ENCODE results near the gene PRLR.
"Not testable (repeated sequence)": the region's sequence is repeated elsewhere in the genome, so short reads cannot be mapped to it uniquely, and the experiment has no call there.

PRLR gene

GRCh38 chr5:35122819-35123218, 107.5 kb downstream of the PRLR start:
- no peak for DNase-seq

- no peak for DNase-seq
Measured at GRCh38 chr5:35120715-35121114, 109.6 kb downstream of the PRLR start.

- no peak for DNase-seq
Measured at GRCh38 chr5:35117967-35118366, 112.3 kb downstream of the PRLR start.

GRCh38 chr5:35115920-35116319, 114.4 kb downstream of the PRLR start:
- DNase-seq = no peak

- DNase-seq = no peak
Measured at GRCh38 chr5:35114698-35115097, 115.6 kb downstream of the PRLR start.

- DNase-seq = no peak
Measured at GRCh38 chr5:35112300-35112699, 118.0 kb downstream of the PRLR start.

GRCh38 chr5:35104550-35104949, 125.7 kb downstream of the PRLR start:
- not testable (repeated sequence) for DNase-seq

GRCh38 chr5:35103637-35104299, 126.5 kb downstream of the PRLR start:
- no peak for DNase-seq

GRCh38 chr5:35101720-35102119, 128.6 kb downstream of the PRLR start:
- not testable (repeated sequence) for DNase-seq

- no peak for DNase-seq
Measured at GRCh38 chr5:35101016-35101415, 129.3 kb downstream of the PRLR start.

GRCh38 chr5:35098214-35098613, 132.1 kb downstream of the PRLR start:
- no peak for DNase-seq

GRCh38 chr5:35096932-35097331, 133.4 kb downstream of the PRLR start:
- DNase-seq = no peak

- DNase-seq = no peak
Measured at GRCh38 chr5:35096216-35096615, 134.1 kb downstream of the PRLR start.

GRCh38 chr5:35095366-35095765, 134.9 kb downstream of the PRLR start:
- no peak for DNase-seq

GRCh38 chr5:35094948-35095347, 135.3 kb downstream of the PRLR start:
- no peak for DNase-seq

- DNase-seq = no peak
Measured at GRCh38 chr5:35092703-35093102, 137.6 kb downstream of the PRLR start.

GRCh38 chr5:35091704-35092103, 138.6 kb downstream of the PRLR start:
- DNase-seq = no peak

GRCh38 chr5:35089334-35090314, 140.7 kb downstream of the PRLR start:
- DNase-seq = no peak

- no peak for DNase-seq
Measured at GRCh38 chr5:35087991-35088390, 142.3 kb downstream of the PRLR start.

GRCh38 chr5:35083150-35083549, 147.1 kb downstream of the PRLR start:
- DNase-seq = no peak

GRCh38 chr5:35082530-35082929, 147.8 kb downstream of the PRLR start:
- no peak for DNase-seq

- DNase-seq = no peak
Measured at GRCh38 chr5:35081134-35081533, 149.2 kb downstream of the PRLR start.

GRCh38 chr5:35073160-35073559, 157.1 kb downstream of the PRLR start:
- DNase-seq = no peak

- DNase-seq = no peak
Measured at GRCh38 chr5:35069188-35069587, 161.1 kb downstream of the PRLR start.
